Naive B cell (primary cell): ENCODE results near the gene XYLT1. TPM values are rescaled to one million over a fixed set of nuclear protein-coding genes. Genes with fewer than 3 reads are reported as not detected.
"Not testable (repeated sequence)": the region's sequence is repeated elsewhere in the genome, so short reads cannot be mapped to it uniquely, and the experiment has no call there.

Experiments
- ATAC-seq, 2 donors: fragments of 150-1000 bp; cut with Tn5 transposase; 2 replicates each; pipeline ENCODE4 v1.10.0; 2021; ENCODE audit warnings: low read depth in 2 of 2, mild to moderate bottlenecking in 2 of 2, moderate library complexity in 2 of 2
- DNase-seq: peaks from one replicate; pipeline ENCODE4 v3.0.0; 2022
- H3K27ac Mint-ChIP-seq, 6 donors: one replicate each; pipeline ENCODE4 v1.8.0; 2020 to 2022; ENCODE audit warnings: mild to moderate bottlenecking in 6 of 6, mixed read lengths in 6 of 6, moderate library complexity in 5 of 6, inconsistent platforms in 2 of 6
- H3K27me3 Mint-ChIP-seq, 3 donors: one replicate each; pipeline ENCODE4 v1.8.0; 2021 to 2022; ENCODE audit warnings: mixed read lengths in 3 of 3, mild to moderate bottlenecking in 1 of 3
- H3K36me3 Mint-ChIP-seq, 2 donors: one replicate each; pipeline ENCODE4 v1.8.0; 2020 to 2022; ENCODE audit warnings: mixed read lengths in 2 of 2, inconsistent platforms in 1 of 2, mild to moderate bottlenecking in 1 of 2
- H3K4me1 Mint-ChIP-seq, 3 donors: one replicate each; pipeline ENCODE4 v1.8.0; 2020 to 2022; ENCODE audit warnings: mixed read lengths in 3 of 3, inconsistent platforms in 1 of 3, mild to moderate bottlenecking in 1 of 3, moderate library complexity in 1 of 3
- H3K4me3 Mint-ChIP-seq, 8 donors: one replicate each; pipeline ENCODE4 v1.8.0; 2020 to 2022; ENCODE audit warnings: mild to moderate bottlenecking in 8 of 8, mixed read lengths in 8 of 8, moderate library complexity in 8 of 8, inconsistent platforms in 2 of 8
- H3K9me3 Mint-ChIP-seq, 7 donors: one replicate each; pipeline ENCODE4 v1.8.0; 2020 to 2022; ENCODE audit warnings: mixed read lengths in 7 of 7, mild to moderate bottlenecking in 5 of 7, inconsistent platforms in 2 of 7, moderate library complexity in 1 of 7
- polyA plus RNA-seq, 6 donors: library from polyadenylated mRNA; unstranded; fragments of 300-500 nt; fragmentation: Illumina TruSeq; gene quantifications; one replicate each; pipeline ENCODE4 v1.2.3, GENCODE V29; 2021; ENCODE audit warnings: low read depth in 6 of 6

XYLT1 gene
- polyA plus RNA-seq, 6 donors from 2014 or later = 1.7 to 8.7 (median 3.9) TPM

- peak overlapping the region in 5 of 6 donors; percentile 80 to 95 (median 85) for H3K27ac Mint-ChIP-seq
- peaks cover 0 to 9% of the 10 kb centered on the region in 2 donors for H3K36me3 Mint-ChIP-seq
- no peaks in the 10 kb centered on the region for H3K9me3 Mint-ChIP-seq
- DNase-seq (no peak), ATAC-seq (no peak)
- peaks cover 61 to 85% (median 81%) of the 10 kb centered on the region in 3 donors for H3K4me1 Mint-ChIP-seq
- no peaks in the 10 kb centered on the region for H3K27me3 Mint-ChIP-seq
- no peak overlapping the region for H3K4me3 Mint-ChIP-seq
These were observed 59.5 kb downstream of the XYLT1 start for GRCh38 chr16:17411263-17411662.

DNA sequence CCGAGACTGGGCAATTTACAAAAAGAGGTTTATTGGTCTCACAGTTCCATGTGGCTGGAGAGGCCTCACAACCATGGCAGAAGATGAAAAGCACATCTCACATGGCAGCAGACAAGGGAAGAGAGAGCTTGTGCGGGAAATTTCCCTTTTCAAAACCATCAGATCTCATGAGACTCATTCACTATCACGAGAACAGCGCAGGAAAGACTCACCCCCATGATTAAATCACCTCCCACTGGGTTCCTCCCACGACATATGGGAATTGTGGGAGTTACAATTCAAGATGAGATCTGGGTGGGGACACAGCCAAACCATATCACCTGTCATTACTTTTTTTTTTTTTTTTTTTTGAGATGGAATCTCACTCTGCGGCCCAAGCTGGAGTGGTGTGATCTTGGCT lies 60.4 kb downstream of the XYLT1 start:
- peak overlapping the region in 4 of 8 donors; percentile 7 to 58 (median 16) for H3K4me3 Mint-ChIP-seq
- H3K4me1 Mint-ChIP-seq = peaks cover 54 to 78% (median 73%) of the 10 kb centered on the region in 3 donors
- not testable (repeated sequence) for DNase-seq, H3K9me3 Mint-ChIP-seq, H3K36me3 Mint-ChIP-seq, H3K27me3 Mint-ChIP-seq, ATAC-seq
- H3K27ac Mint-ChIP-seq = peak overlapping the region; percentile 75 to 97 (median 84)

DNA sequence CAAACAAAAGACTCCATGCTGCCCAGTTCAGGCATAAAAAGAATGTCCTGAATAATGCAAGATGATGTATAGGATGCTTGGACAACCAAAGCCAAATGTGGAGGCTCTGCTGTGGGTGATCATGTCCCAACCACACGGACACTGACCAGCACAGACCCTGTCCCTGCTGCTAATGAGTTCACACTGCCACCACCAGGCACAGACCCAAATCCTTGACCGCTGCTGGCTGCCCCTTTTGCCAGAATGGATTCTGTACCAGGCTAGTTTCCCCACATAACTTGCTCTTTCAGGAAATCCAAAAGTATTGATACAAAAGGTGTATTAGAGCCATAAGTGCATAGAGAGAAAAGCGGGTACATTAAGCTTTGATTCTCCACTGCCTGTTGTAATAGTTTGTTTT lies 60.9 kb downstream of the XYLT1 start:
- DNase-seq = no peak
- peaks cover 52 to 78% (median 73%) of the 10 kb centered on the region in 3 donors for H3K4me1 Mint-ChIP-seq
- H3K4me3 Mint-ChIP-seq = peak overlapping the region in 5 of 8 donors; percentile 7 to 58 (median 50)
- H3K36me3 Mint-ChIP-seq = peaks cover 0 to 9% of the 10 kb centered on the region in 2 donors
- ATAC-seq = no peak
- H3K9me3 Mint-ChIP-seq = no peaks in the 10 kb centered on the region
- H3K27ac Mint-ChIP-seq = peak overlapping the region; percentile 75 to 97 (median 84)
- no peaks in the 10 kb centered on the region for H3K27me3 Mint-ChIP-seq

DNA sequence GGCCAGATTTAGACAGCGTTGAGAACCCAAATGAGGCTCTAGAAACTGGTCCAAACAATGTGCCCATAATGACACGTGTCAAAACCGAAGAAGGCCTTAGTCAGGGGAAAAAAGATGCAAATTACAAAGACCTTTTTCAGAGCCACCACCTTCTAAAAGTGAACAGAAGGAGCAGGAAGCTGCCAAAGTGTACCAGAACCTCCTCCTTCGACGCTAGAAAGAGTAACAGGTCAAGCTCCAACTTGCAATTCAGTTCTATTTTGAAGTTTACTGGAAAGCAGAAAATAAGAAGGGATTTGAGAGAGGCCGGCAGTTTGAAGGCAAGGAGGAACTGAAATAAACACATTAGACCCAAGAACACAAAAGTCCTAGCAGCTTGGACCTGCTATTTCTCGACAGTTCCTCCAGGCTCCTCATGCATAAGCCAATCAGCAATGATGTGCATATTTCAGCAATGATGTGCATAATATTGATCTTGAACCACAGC lies 61.8 kb downstream of the XYLT1 start:
- H3K36me3 Mint-ChIP-seq = peaks cover 0 to 9% of the 10 kb centered on the region in 2 donors
- no peaks in the 10 kb centered on the region for H3K27me3 Mint-ChIP-seq
- peak overlapping the region; percentile 81 to 99 (median 96) for H3K27ac Mint-ChIP-seq
- peak overlapping the region in 7 of 8 donors; percentile 63 to 81 (median 73) for H3K4me3 Mint-ChIP-seq
- peak; percentile 40 for DNase-seq
- H3K9me3 Mint-ChIP-seq = no peaks in the 10 kb centered on the region
- peaks cover 48 to 77% (median 73%) of the 10 kb centered on the region in 3 donors for H3K4me1 Mint-ChIP-seq
- peak; percentile 68 to 72 for ATAC-seq

DNA sequence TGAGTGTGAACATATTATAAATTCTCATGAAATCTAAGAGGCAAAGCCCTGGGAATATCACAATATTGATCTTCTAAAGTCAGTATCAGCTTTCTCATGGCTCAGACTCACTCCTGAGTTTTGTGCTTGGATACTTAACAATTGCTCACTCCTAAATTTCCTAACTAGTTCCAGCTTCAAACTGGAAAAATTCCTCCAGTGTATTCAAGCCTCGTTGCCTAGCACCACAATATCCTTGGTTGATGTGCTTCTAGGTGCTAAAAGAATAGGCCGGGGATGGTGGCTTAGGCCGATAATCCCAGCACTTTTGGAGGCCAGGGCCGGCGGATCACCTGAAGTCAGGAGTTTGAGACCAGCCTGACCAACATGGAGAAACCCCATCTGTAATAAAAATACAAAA lies 62.5 kb downstream of the XYLT1 start:
- H3K9me3 Mint-ChIP-seq = no peaks in the 10 kb centered on the region
- ATAC-seq = no peak
- H3K27ac Mint-ChIP-seq = peak overlapping the region in 3 of 6 donors; percentile 81 to 97 (median 91)
- H3K36me3 Mint-ChIP-seq = peaks cover 0 to 13% of the 10 kb centered on the region in 2 donors
- H3K4me1 Mint-ChIP-seq = peaks cover 43 to 77% (median 73%) of the 10 kb centered on the region in 3 donors
- DNase-seq = no peak
- H3K27me3 Mint-ChIP-seq = no peaks in the 10 kb centered on the region
- peak overlapping the region in 2 of 8 donors; percentile 37 to 63 for H3K4me3 Mint-ChIP-seq

DNA sequence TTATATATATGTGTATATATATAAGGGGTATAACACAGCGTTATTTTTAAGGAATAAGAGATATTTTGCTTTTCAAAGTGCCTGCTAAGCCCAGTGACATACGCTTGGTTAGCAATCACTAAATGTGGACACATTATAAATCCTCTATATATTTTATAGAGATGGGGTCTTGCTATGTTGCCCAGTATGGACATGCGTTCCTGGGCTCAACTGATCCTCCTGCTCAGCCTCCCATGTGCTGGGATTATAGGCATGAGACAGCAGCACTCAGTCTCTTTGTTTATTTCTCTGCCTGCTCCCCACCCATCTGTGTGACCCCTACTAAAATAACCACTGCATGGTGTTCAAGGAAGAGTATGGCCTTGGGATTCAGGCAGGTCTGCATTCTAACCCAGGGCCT lies 63.4 kb downstream of the XYLT1 start:
- peaks cover 39 to 71% (median 69%) of the 10 kb centered on the region in 3 donors for H3K4me1 Mint-ChIP-seq
- H3K27ac Mint-ChIP-seq = peak overlapping the region in 1 of 6 donors; percentile 49
- H3K4me3 Mint-ChIP-seq = no peak overlapping the region
- no peak for ATAC-seq
- peaks cover 0 to 18% of the 10 kb centered on the region in 2 donors for H3K36me3 Mint-ChIP-seq
- no peaks in the 10 kb centered on the region for H3K9me3 Mint-ChIP-seq
- H3K27me3 Mint-ChIP-seq = no peaks in the 10 kb centered on the region
- no peak for DNase-seq

DNA sequence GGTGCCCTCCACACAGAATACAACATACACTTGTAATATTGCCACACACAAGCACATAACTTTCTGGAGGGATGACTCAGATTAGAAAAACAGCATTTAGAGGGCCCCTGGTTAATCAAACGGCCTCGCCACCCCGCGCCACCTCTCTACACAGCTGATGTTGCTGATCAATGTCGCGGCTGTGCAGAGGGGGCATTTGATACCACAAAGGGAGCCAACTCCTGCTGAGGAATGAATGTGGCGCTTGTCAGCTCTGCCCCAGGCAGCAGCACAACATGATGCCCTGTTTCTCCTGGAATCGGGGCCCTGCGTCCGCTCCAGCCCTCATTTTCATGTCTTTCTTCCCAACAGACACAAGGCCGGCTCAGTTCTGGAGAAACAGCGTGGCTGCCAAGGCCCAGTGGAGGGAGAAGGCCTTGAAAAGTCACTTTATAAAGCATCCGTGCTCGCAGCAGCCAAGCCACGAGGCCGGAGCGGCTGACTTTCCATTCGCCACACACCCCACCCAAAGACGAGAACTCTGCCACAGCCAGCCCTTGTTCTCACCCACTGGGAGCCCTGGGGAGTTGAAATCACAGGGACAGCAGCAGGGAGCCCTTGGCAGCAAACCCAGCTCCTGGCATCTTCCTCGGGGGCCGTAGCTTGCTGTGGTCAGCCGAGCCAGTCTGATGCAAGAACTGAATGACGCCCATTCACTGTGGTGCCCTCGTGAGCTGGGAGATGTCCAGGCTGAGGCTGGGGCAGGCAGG lies 65.6 kb downstream of the XYLT1 start:
- peaks cover 47 to 67% (median 59%) of the 10 kb centered on the region in 3 donors for H3K4me1 Mint-ChIP-seq
- DNase-seq = no peak
- H3K4me3 Mint-ChIP-seq = no peak overlapping the region

DNA sequence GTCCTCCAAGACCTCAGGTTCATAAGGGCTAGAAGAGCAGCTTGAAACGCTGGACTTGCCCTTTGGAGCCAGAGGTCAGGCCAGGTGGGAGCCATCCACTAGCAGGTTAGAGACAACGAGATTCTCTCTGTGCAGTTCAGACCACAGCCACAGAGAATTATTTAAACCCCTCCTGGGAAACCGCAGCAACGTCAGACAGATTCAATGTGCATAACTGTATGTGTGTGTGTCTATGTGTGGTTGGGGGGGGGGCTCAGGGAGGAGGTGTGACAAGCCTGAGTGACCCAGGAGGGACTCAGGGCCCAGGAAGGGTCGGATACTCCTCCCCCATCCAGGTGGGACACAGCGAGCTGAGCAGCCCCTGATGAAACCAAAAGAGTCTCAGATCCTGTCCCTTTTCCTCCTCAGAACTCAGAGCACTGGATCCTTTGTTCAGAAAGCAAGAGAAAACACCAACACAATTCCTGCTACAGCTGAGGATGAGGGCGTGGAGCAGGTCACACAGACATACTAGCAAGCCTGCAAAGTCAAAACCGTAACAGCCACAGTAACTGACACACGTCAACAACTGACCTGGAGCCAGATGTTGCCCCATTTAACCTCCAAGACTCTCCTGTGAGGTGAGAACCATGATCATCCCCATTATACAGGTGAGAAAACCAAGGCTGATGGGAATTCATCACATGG lies 66.8 kb downstream of the XYLT1 start:
- H3K27me3 Mint-ChIP-seq = no peaks in the 10 kb centered on the region
- ATAC-seq (no peak), DNase-seq (no peak)
- no peak overlapping the region for H3K4me3 Mint-ChIP-seq
- no peaks in the 10 kb centered on the region for H3K9me3 Mint-ChIP-seq
- H3K4me1 Mint-ChIP-seq = peaks cover 39 to 60% (median 52%) of the 10 kb centered on the region in 3 donors
- peaks cover 6 to 9% of the 10 kb centered on the region in 2 donors for H3K36me3 Mint-ChIP-seq
- H3K27ac Mint-ChIP-seq = peak overlapping the region in 3 of 6 donors; percentile 33 to 78 (median 49)

More for the DNA sequence above, 65.6 kb downstream of the XYLT1 start:
- Mint-ChIP-seq H3K36me3 (peaks cover 6 to 10% of the 10 kb centered on the region in 2 donors), H3K27me3 (no peaks in the 10 kb centered on the region), H3K27ac (peak overlapping the region in 1 of 6 donors; percentile 49), H3K9me3 (no peaks in the 10 kb centered on the region)
- no peak for ATAC-seq

DNA sequence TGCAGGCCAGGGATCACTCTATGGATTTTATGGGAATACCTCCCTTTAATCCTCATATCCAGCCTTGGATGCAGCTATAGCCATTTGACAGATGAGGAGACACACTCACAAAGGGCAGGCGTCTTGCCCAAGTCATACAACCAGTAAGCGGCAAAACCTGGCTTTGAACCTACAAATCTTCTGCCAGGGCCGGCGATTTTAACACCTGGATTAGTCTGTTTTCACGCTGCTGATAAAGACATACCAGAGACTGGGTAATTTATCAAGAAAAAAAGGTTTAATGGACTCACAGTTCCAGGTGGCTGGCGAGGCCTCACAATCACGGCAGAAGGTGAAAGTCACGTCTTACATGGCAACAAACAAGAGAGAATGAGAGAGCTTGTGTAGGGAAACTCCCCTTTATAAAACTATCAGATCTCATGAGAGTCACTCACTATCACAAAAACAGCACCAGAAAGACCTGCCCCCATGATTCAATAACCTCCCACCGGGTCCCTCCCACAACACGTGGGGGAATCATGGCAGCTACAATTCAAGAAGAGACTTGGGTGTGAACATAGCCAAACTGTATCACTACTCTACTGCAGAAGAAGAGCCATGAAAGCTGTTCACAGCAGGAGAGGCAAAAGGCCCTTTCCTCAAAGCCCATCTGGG lies 67.5 kb downstream of the XYLT1 start:
- no peak for DNase-seq
- ATAC-seq = no peak
- Mint-ChIP-seq H3K4me1 (peaks cover 33 to 53% (median 47%) of the 10 kb centered on the region in 3 donors), H3K27ac (peak overlapping the region in 5 of 6 donors; percentile 30 to 74 (median 32)), H3K27me3 (no peaks in the 10 kb centered on the region), H3K36me3 (peaks cover 6 to 9% of the 10 kb centered on the region in 2 donors), H3K9me3 (no peaks in the 10 kb centered on the region), H3K4me3 (no peak overlapping the region)

DNA sequence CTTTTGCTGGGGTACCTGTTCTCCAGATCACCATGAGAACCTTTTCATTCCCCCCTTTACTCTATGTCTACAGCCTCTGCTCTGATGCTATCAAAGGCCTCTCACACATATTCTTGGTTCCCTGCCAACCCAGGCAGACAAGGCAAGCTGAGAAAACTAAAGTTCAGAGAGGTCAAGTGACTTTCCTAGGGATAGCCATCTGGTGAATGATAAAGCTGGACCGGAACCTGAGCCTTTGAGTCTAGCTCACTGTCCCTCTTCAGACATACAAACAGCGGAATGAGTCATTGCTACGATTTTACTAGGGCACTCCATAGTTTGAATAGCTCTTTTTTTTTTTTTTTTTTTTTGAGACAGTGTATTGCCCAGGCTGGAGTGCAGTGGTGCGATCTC lies 73.3 kb downstream of the XYLT1 start:
- ATAC-seq (no peak), DNase-seq (no peak)
- Mint-ChIP-seq H3K9me3 (no peaks in the 10 kb centered on the region), H3K4me1 (peaks cover 31 to 45% (median 44%) of the 10 kb centered on the region in 3 donors), H3K27me3 (no peaks in the 10 kb centered on the region), H3K4me3 (peak overlapping the region in 1 of 8 donors; percentile 44), H3K27ac (peak overlapping the region in 5 of 6 donors; percentile 28 to 84 (median 36)), H3K36me3 (peaks cover 6 to 8% of the 10 kb centered on the region in 2 donors)

- peak overlapping the region in 4 of 6 donors; percentile 28 to 84 (median 68) for H3K27ac Mint-ChIP-seq
- peak overlapping the region in 1 of 8 donors; percentile 9 for H3K4me3 Mint-ChIP-seq
- H3K27me3 Mint-ChIP-seq = no peaks in the 10 kb centered on the region
- H3K9me3 Mint-ChIP-seq = no peaks in the 10 kb centered on the region
- H3K4me1 Mint-ChIP-seq = peaks cover 34 to 50% (median 46%) of the 10 kb centered on the region in 3 donors
- ATAC-seq = peak in 1 of 2 donors; percentile 27
- peaks cover 6 to 8% of the 10 kb centered on the region in 2 donors for H3K36me3 Mint-ChIP-seq
- DNase-seq = no peak
These were observed 73.8 kb downstream of the XYLT1 start for GRCh38 chr16:17396762-17397498.

DNA sequence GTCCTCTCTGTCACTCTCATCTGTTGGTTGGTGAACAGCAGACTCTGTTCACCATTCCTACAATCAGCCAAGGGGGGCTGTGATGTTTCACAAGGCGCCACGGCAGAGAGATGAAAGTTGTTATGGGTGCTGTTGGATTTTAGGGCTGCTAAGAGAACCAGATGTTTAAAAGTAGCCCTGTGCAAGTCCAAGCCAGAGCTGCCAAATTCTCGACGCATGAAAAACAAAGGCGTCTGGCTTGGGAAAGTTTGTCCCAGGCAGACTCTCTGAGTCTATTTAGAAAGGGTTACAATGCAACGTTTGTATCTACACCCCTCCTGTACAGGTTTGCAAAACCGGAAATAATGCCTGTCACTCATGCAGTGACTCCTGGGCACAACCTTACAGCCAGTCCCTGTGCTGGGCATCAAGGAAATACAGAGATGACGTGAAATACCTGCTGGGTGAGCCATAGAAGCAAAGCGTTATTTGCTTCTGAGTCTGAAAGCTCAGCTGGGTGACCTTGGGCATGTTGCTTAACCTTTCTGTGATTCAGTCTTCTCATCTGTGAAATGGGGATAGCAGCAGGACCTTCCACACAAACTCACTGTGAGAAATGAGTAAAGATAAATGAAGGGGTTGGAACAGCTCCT lies 74.8 kb downstream of the XYLT1 start:
- Mint-ChIP-seq H3K36me3 (peaks cover 5 to 8% of the 10 kb centered on the region in 2 donors), H3K27me3 (no peaks in the 10 kb centered on the region), H3K4me3 (no peak overlapping the region), H3K27ac (peak overlapping the region in 3 of 6 donors; percentile 44 to 79 (median 54)), H3K9me3 (no peaks in the 10 kb centered on the region), H3K4me1 (peaks cover 32 to 58% (median 53%) of the 10 kb centered on the region in 3 donors)
- ATAC-seq (no peak), DNase-seq (no peak)
